ENCODE measurements around the gene A4GNT. TPM values are rescaled to one million over a fixed set of nuclear protein-coding genes. Genes with fewer than 3 reads are reported as not detected.
A peak's percentile ranks its signal among the peaks of the same experiment; 100 is the strongest.

Gene A4GNT
- total RNA-seq, 1 donor from 2014 or later = 0.34 TPM

GRCh38 chr3:138127636-138128365 is 4.4 kb downstream of the A4GNT start:
- H3K36me3 Mint-ChIP-seq = no peaks in the 10 kb centered on the region
- DNase-seq (ENCODE audit: extremely low spot score, unreplicated experiment) = no peak
- H3K27me3 Mint-ChIP-seq = no peaks in the 10 kb centered on the region
- H3K27ac Mint-ChIP-seq = no peak overlapping the region
- no peak overlapping the region for H3K4me3 Mint-ChIP-seq
- TF ChIP-seq CTCF (conservative IDR thresholded peaks at IDR 0.05) = no peak
- H3K9me3 Mint-ChIP-seq = peaks cover 5% of the 10 kb centered on the region
- peaks cover 10% of the 10 kb centered on the region for H3K4me1 Mint-ChIP-seq (ENCODE audit: unreplicated experiment)

- Mint-ChIP-seq H3K4me3 (peak overlapping the region; percentile 13), H3K36me3 (no peaks in the 10 kb centered on the region), H3K27ac (peak overlapping the region; percentile 32), H3K4me1 (ENCODE audit: unreplicated experiment) (peaks cover 10% of the 10 kb centered on the region), H3K27me3 (no peaks in the 10 kb centered on the region), H3K9me3 (peaks cover 5% of the 10 kb centered on the region)
- TF ChIP-seq CTCF (conservative IDR thresholded peaks at IDR 0.05) = no peak
- no peak for DNase-seq (ENCODE audit: extremely low spot score, unreplicated experiment)
Measured at GRCh38 chr3:138125548-138126221, 6.5 kb downstream of the A4GNT start.

- Mint-ChIP-seq H3K36me3 (no peaks in the 10 kb centered on the region), H3K4me1 (ENCODE audit: unreplicated experiment) (peaks cover 10% of the 10 kb centered on the region), H3K9me3 (peaks cover 5% of the 10 kb centered on the region), H3K27ac (no peak overlapping the region), H3K4me3 (no peak overlapping the region), H3K27me3 (no peaks in the 10 kb centered on the region)
- no peak for DNase-seq (ENCODE audit: extremely low spot score, unreplicated experiment)
- no peak for TF ChIP-seq CTCF (conservative IDR thresholded peaks at IDR 0.05)
Measured at GRCh38 chr3:138124706-138125355, 7.4 kb downstream of the A4GNT start.

- no peak for DNase-seq (ENCODE audit: extremely low spot score, unreplicated experiment)
- H3K36me3 Mint-ChIP-seq = no peaks in the 10 kb centered on the region
- peaks cover 5% of the 10 kb centered on the region for H3K9me3 Mint-ChIP-seq
- no peak for TF ChIP-seq CTCF (conservative IDR thresholded peaks at IDR 0.05)
- peaks cover 10% of the 10 kb centered on the region for H3K4me1 Mint-ChIP-seq (ENCODE audit: unreplicated experiment)
- no peaks in the 10 kb centered on the region for H3K27me3 Mint-ChIP-seq
- H3K27ac Mint-ChIP-seq = no peak overlapping the region
- no peak overlapping the region for H3K4me3 Mint-ChIP-seq
Measured at GRCh38 chr3:138124188-138124587, 8.0 kb downstream of the A4GNT start.

GRCh38 chr3:138119423-138119766 is 12.8 kb downstream of the A4GNT start:
- TF ChIP-seq CTCF (conservative IDR thresholded peaks at IDR 0.05) = no peak
- Mint-ChIP-seq H3K9me3 (no peaks in the 10 kb centered on the region), H3K27ac (no peak overlapping the region), H3K4me3 (no peak overlapping the region), H3K27me3 (peaks cover 19% of the 10 kb centered on the region), H3K36me3 (no peaks in the 10 kb centered on the region), H3K4me1 (ENCODE audit: unreplicated experiment) (peaks cover 4% of the 10 kb centered on the region)
- no peak for DNase-seq (ENCODE audit: extremely low spot score, unreplicated experiment)

Measured in type B pancreatic cell (in vitro differentiated cells).